Measurements from ENCODE around the gene MGRN1. TPM values are rescaled to one million over a fixed set of nuclear protein-coding genes. Genes with fewer than 3 reads are reported as not detected.

The MGRN1 gene
- total RNA-seq, 1 donor from 2014 or later: 91.5 TPM

GRCh38 chr16:4646773-4647643 is 22.4 kb downstream of the MGRN1 start:
- Histone ChIP-seq H3K27ac (ENCODE audit: low read depth, low read length) (no peak overlapping the region), H3K36me3 (ENCODE audit: insufficient read depth, low read length) (no peaks in the 10 kb centered on the region), H2AFZ (ENCODE audit: low read depth, low read length) (no peak overlapping the region), H3K9ac (ENCODE audit: low read length) (no peak overlapping the region), H3K4me3 (ENCODE audit: insufficient read depth, low read depth, low read length) (no peak overlapping the region), H4K20me1 (ENCODE audit: insufficient read depth, low read length) (peaks cover 90% of the 10 kb centered on the region), H3K4me2 (ENCODE audit: low read length) (no peak overlapping the region), H3K9me3 (ENCODE audit: insufficient read depth, low read depth, low read length) (no peaks in the 10 kb centered on the region), H3K79me2 (ENCODE audit: insufficient read depth, low read length) (peaks cover 81% of the 10 kb centered on the region), H3K4me1 (ENCODE audit: insufficient read depth, low read length) (no peaks in the 10 kb centered on the region), H3K27me3 (ENCODE audit: insufficient read depth, low read length) (no peaks in the 10 kb centered on the region)
- no peak overlapping the region for H3K4me3 Mint-ChIP-seq (ENCODE audit: unreplicated experiment)
- TF ChIP-seq EZH2 (IDR thresholded peaks at IDR 0.05; ENCODE audit: insufficient read depth, low read length): no peak
- TF ChIP-seq CTCF (IDR thresholded peaks at IDR 0.05; ENCODE audit: insufficient read depth, low read depth, low read length): no peak
- FAIRE-seq: no peak
- no peaks in the 10 kb centered on the region for H3K9me3 Mint-ChIP-seq (ENCODE audit: unreplicated experiment)
- no peak for DNase-seq (ENCODE audit: low read depth)
- H3K4me1 Mint-ChIP-seq (ENCODE audit: low read depth, unreplicated experiment): no peaks in the 10 kb centered on the region
- H3K27me3 Mint-ChIP-seq (ENCODE audit: low read depth, unreplicated experiment): no peaks in the 10 kb centered on the region
- no peak overlapping the region for H3K27ac Mint-ChIP-seq (ENCODE audit: unreplicated experiment)
- H3K36me3 Mint-ChIP-seq (ENCODE audit: low read depth, unreplicated experiment): peaks cover 27% of the 10 kb centered on the region

GRCh38 chr16:4647644-4647980 is 23.0 kb downstream of the MGRN1 start:
- H3K36me3 ChIP-seq (ENCODE audit: insufficient read depth, low read length): no peaks in the 10 kb centered on the region
- Mint-ChIP-seq H3K4me1 (ENCODE audit: low read depth, unreplicated experiment) (no peaks in the 10 kb centered on the region), H3K27me3 (ENCODE audit: low read depth, unreplicated experiment) (no peaks in the 10 kb centered on the region), H3K27ac (ENCODE audit: unreplicated experiment) (no peak overlapping the region), H3K9me3 (ENCODE audit: unreplicated experiment) (no peaks in the 10 kb centered on the region), H3K36me3 (ENCODE audit: low read depth, unreplicated experiment) (peaks cover 27% of the 10 kb centered on the region), H3K4me3 (ENCODE audit: unreplicated experiment) (no peak overlapping the region)
- no peak for FAIRE-seq
- H3K9me3 ChIP-seq (ENCODE audit: insufficient read depth, low read depth, low read length): no peaks in the 10 kb centered on the region
- no peak overlapping the region for H2AFZ ChIP-seq (ENCODE audit: low read depth, low read length)
- H3K9ac ChIP-seq (ENCODE audit: low read length): no peak overlapping the region
- H3K27ac ChIP-seq (ENCODE audit: low read depth, low read length): no peak overlapping the region
- H3K79me2 ChIP-seq (ENCODE audit: insufficient read depth, low read length): peaks cover 75% of the 10 kb centered on the region
- no peak for DNase-seq (ENCODE audit: low read depth)
- H3K4me3 ChIP-seq (ENCODE audit: insufficient read depth, low read depth, low read length): no peak overlapping the region
- TF ChIP-seq CTCF (IDR thresholded peaks at IDR 0.05; ENCODE audit: insufficient read depth, low read depth, low read length) (no peak), EZH2 (IDR thresholded peaks at IDR 0.05; ENCODE audit: insufficient read depth, low read length) (no peak)
- H4K20me1 ChIP-seq (ENCODE audit: insufficient read depth, low read length): peaks cover 85% of the 10 kb centered on the region
- no peak overlapping the region for H3K4me2 ChIP-seq (ENCODE audit: low read length)
- H3K27me3 ChIP-seq (ENCODE audit: insufficient read depth, low read length): no peaks in the 10 kb centered on the region
- no peaks in the 10 kb centered on the region for H3K4me1 ChIP-seq (ENCODE audit: insufficient read depth, low read length)

- TF ChIP-seq CTCF (IDR thresholded peaks at IDR 0.05; ENCODE audit: insufficient read depth, low read depth, low read length): no peak
- no peak for TF ChIP-seq EZH2 (IDR thresholded peaks at IDR 0.05; ENCODE audit: insufficient read depth, low read length)
- no peak overlapping the region for H3K27ac Mint-ChIP-seq (ENCODE audit: unreplicated experiment)
- Histone ChIP-seq H3K36me3 (ENCODE audit: insufficient read depth, low read length) (peaks cover under 1% of the 10 kb centered on the region), H3K4me2 (ENCODE audit: low read length) (no peak overlapping the region), H3K79me2 (ENCODE audit: insufficient read depth, low read length) (peaks cover 62% of the 10 kb centered on the region), H3K9ac (ENCODE audit: low read length) (no peak overlapping the region), H3K9me3 (ENCODE audit: insufficient read depth, low read depth, low read length) (no peaks in the 10 kb centered on the region), H4K20me1 (ENCODE audit: insufficient read depth, low read length) (peaks cover 79% of the 10 kb centered on the region), H3K4me3 (ENCODE audit: insufficient read depth, low read depth, low read length) (no peak overlapping the region), H2AFZ (ENCODE audit: low read depth, low read length) (no peak overlapping the region), H3K4me1 (ENCODE audit: insufficient read depth, low read length) (no peaks in the 10 kb centered on the region), H3K27me3 (ENCODE audit: insufficient read depth, low read length) (no peaks in the 10 kb centered on the region), H3K27ac (ENCODE audit: low read depth, low read length) (no peak overlapping the region)
- no peak overlapping the region for H3K4me3 Mint-ChIP-seq (ENCODE audit: unreplicated experiment)
- DNase-seq (ENCODE audit: low read depth) (no peak), FAIRE-seq (no peak)
- no peaks in the 10 kb centered on the region for H3K4me1 Mint-ChIP-seq (ENCODE audit: low read depth, unreplicated experiment)
- peaks cover 27% of the 10 kb centered on the region for H3K36me3 Mint-ChIP-seq (ENCODE audit: low read depth, unreplicated experiment)
- H3K27me3 Mint-ChIP-seq (ENCODE audit: low read depth, unreplicated experiment): no peaks in the 10 kb centered on the region
- H3K9me3 Mint-ChIP-seq (ENCODE audit: unreplicated experiment): no peaks in the 10 kb centered on the region
These were observed 24.3 kb downstream of the MGRN1 start for GRCh38 chr16:4648917-4649316.

Data from astrocyte (in vitro differentiated cells and primary cell).